Measurements from ENCODE around the gene IL20.

GRCh38 chr1:206913766-206914537 is 48.5 kb downstream of the IL20 start:
- no peak for TF ChIP-seq CTCF (IDR thresholded peaks at IDR 0.05)
- TF ChIP-seq PBX3 (IDR thresholded peaks at IDR 0.05): no peak
- TF ChIP-seq RNF2 (IDR thresholded peaks at IDR 0.05; ENCODE audit: borderline replicate concordance, low read depth): no peak
- no peak for TF ChIP-seq KDM5A (IDR thresholded peaks at IDR 0.05)
- TF ChIP-seq HMGXB4 (CRISPR knock-in tag; IDR thresholded peaks at IDR 0.05; ENCODE audit: borderline replicate concordance): no peak
